GM10847 (cell line): Measurements from ENCODE around the gene FOXB2.

Source experiments
- POLR2A ChIP-seq: IDR thresholded peaks from 2 replicates; pipeline ENCODE4 v1.6.1; 2011; ENCODE audit not compliant: insufficient read length; ENCODE audit errors: extremely low read depth

FOXB2 gene

GRCh38 chr9:77021922-77022782 is 2.7 kb downstream of the FOXB2 start:
- TF ChIP-seq POLR2A: no peak

GRCh38 chr9:77022783-77023440 is 3.5 kb downstream of the FOXB2 start:
- no peak for TF ChIP-seq POLR2A

GRCh38 chr9:77023726-77024125 is 4.3 kb downstream of the FOXB2 start:
- TF ChIP-seq POLR2A: no peak

- TF ChIP-seq POLR2A: no peak
Observed at GRCh38 chr9:77024776-77025545, 5.5 kb downstream of the FOXB2 start.

GRCh38 chr9:77028478-77028877 is 9.0 kb downstream of the FOXB2 start:
- TF ChIP-seq POLR2A: no peak

- TF ChIP-seq POLR2A: no peak
Observed at GRCh38 chr9:77030045-77030444, 10.6 kb downstream of the FOXB2 start.

- no peak for TF ChIP-seq POLR2A
Observed at GRCh38 chr9:77038281-77039036, 19.0 kb downstream of the FOXB2 start.

- no peak for TF ChIP-seq POLR2A
Observed at GRCh38 chr9:77040340-77040739, 20.9 kb downstream of the FOXB2 start.

GRCh38 chr9:77063645-77064285 is 44.3 kb downstream of the FOXB2 start:
- no peak for TF ChIP-seq POLR2A

GRCh38 chr9:77066388-77066787 is 46.9 kb downstream of the FOXB2 start:
- TF ChIP-seq POLR2A: no peak
